Esophagus squamous epithelium (tissue), 5 donors: ENCODE measurements around the gene NFIC. TPM values are rescaled to one million over a fixed set of nuclear protein-coding genes. Genes with fewer than 3 reads are reported as not detected.
A peak's percentile ranks its signal among the peaks of the same experiment; 100 is the strongest.

ENCODE experiments used
- DNase-seq: peaks from one replicate; lab custom pipeline; 2025; lab: John Stamatoyannopoulos, UW
- H3K27ac ChIP-seq, 4 donors: fragments of 200-600 bp; sonication (generic); one replicate each; pipeline ENCODE4 v1.5.1; 2016 to 2019; ENCODE audit warnings: mild to moderate bottlenecking in 1 of 4
- H3K27me3 ChIP-seq, 4 donors: fragments of 200-600 bp; sonication (generic); 1 replicate in 3 of 4; 2 replicates in 1 of 4; pipeline versions ENCODE4 v1.5.1 to v1.6.0; 2017 to 2021; ENCODE audit warnings: antibody characterized with exemption in 1 of 4
- H3K36me3 ChIP-seq, 3 donors: fragments of 200-600 bp; sonication (generic); one replicate each; pipeline ENCODE4 v1.5.1; 2016 to 2019
- H3K4me1 ChIP-seq, 3 donors: fragments of 200-600 bp; sonication (generic); one replicate each; pipeline ENCODE4 v1.5.1; 2017 to 2019
- H3K4me3 ChIP-seq, 4 donors: fragments of 200-600 bp; sonication (generic); 1 replicate in 3 of 4; 2 replicates in 1 of 4; pipeline ENCODE4 v1.5.1; 2016 to 2019; ENCODE audit warnings: mild to moderate bottlenecking in 2 of 4, moderate library complexity in 1 of 4
- H3K9me3 ChIP-seq, 3 donors: fragments of 200-600 bp; sonication (generic); one replicate each; pipeline ENCODE4 v1.5.1; 2016 to 2019
- POLR2A ChIP-seq, 4 donors: fragments of 450-650 bp; IDR thresholded peaks; one replicate each; pipeline ENCODE4 v1.6.1; 2017; ENCODE audit warnings: antibody characterized with exemption in 4 of 4, mild to moderate bottlenecking in 4 of 4, moderate library complexity in 3 of 4
- WGBS, 2 donors: methylation state at CpG; one replicate each; pipeline ENCODE4 v1.1.5; 2018; 5-methylcytosine and 5-hydroxymethylcytosine counted together
- intact Hi-C: fragments of 100-400 bp; cut with DNase I; formaldehyde crosslinking; loops from one replicate; pipeline ENCODE4 v1.15.0; 2022
- total RNA-seq, 4 donors: library from RNA; depleted of rRNA; stranded (reverse); fragments of >200 nt; gene quantifications; one replicate each; pipeline ENCODE4 v1.1.0, GENCODE V29; 2016
- TF ChIP-seq, protein P1 (sequence below), 6 experiments: fragments of 450-650 bp in 4 of 6; fragments of 200-600 bp in 2 of 6; sonication (generic) in 2 of 6; IDR thresholded peaks; one replicate each; pipeline ENCODE4 v1.5.1; 2016 to 2019; ENCODE audit warnings: antibody characterized with exemption in 6 of 6, mild to moderate bottlenecking in 4 of 6, moderate library complexity in 4 of 6
- donor health status: DM: yes; HTN: yes; CAD: no.

The NFIC gene
- total RNA-seq, 4 donors from 2014 or later = 40.8 to 80.9 (median 61.0) TPM

DNA sequence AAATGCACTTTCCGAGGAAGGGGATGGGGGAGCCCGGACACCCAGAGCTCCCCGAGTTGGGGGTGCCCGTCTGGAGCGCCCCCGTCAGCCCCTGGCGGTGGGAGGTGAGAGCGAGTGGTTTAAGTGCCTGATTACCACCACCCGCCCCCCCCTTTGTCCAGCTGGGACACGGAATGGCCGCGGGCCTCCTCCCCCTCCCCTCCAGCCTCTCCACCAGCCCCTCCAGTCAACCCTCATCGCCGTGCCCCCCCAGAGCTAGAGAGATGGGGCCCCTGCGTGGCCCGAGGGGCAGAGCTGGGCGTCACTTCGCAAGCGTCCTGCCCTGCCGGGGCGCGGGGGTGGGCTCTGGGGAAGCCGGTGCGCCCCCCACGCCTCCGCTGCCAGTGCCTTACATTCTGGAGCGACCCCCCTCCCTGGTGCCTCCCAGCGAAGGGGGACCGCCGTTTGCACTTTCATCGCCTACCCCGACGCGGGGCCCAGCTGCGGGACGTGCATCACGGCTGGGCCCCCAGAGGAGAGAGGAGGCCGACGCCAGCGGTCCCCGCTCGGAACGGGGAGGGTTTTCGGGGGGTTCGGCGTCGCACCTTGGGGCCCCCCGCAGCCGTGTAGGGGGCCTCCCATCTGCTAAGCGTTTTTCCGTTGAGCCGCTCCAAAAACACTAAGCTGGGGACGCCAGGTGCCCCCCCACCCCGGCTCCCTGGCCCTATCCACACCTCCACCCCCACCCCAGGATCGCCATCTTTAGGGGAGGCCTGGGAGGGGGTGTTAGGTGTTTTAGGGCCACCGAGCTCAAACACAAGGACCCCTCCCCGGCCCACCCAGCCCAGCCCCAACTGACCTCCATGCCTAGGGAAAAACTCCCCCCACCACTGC is 97.6 kb downstream of the NFIC start:
- Histone ChIP-seq H3K27me3 (no peaks in the 10 kb centered on the region), H3K36me3 (peaks cover 17 to 63% (median 19%) of the 10 kb centered on the region in 3 donors), H3K27ac (peak overlapping the region in 3 of 4 donors; percentile 55 to 65 (median 60)), H3K4me1 (peaks cover 9 to 65% (median 19%) of the 10 kb centered on the region in 3 donors), H3K4me3 (no peak overlapping the region), H3K9me3 (no peaks in the 10 kb centered on the region)
- no peak for DNase-seq
- intact Hi-C loops = no loop called here
- TF ChIP-seq, protein P1, sequence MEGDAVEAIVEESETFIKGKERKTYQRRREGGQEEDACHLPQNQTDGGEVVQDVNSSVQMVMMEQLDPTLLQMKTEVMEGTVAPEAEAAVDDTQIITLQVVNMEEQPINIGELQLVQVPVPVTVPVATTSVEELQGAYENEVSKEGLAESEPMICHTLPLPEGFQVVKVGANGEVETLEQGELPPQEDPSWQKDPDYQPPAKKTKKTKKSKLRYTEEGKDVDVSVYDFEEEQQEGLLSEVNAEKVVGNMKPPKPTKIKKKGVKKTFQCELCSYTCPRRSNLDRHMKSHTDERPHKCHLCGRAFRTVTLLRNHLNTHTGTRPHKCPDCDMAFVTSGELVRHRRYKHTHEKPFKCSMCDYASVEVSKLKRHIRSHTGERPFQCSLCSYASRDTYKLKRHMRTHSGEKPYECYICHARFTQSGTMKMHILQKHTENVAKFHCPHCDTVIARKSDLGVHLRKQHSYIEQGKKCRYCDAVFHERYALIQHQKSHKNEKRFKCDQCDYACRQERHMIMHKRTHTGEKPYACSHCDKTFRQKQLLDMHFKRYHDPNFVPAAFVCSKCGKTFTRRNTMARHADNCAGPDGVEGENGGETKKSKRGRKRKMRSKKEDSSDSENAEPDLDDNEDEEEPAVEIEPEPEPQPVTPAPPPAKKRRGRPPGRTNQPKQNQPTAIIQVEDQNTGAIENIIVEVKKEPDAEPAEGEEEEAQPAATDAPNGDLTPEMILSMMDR (IDR thresholded peaks at IDR 0.05) = no peak
- TF ChIP-seq POLR2A (IDR thresholded peaks at IDR 0.05) = no peak
- WGBS, 2 donors = 87 to 92% methylated on average over 3 to 9 of the region's 57 CpGs

DNA sequence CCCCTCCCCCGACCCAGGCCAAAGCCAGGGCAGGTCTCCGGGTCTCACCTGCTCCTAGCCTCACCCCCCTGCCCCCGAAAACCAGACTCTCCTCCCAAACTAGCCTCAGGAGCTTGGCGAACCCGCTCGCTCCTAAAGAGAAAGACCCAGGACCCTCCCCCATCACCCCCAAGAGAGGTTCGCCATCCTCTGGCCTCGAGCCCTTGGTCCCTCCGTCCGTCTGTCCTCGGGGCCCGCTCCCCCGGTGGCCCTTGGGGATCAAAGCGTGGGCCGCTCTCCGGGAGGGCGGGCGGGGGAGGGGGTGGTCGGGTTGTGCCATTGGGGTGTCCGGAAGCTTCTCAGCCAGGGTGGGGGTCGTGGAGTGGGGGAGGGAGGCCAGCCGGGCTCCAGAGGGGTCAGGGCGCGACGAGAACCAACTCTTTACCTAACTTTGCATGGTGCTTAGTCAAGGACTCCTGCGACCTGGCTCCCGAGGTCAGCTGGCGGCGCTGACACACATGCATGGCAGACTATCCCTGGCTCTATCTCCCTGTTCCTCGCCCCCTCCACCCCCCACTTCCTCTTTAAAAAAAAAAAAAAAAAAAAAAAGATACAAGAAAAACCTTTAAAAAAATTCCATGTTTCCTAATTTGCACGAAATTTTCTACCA is 98.3 kb downstream of the NFIC start:
- no peak for DNase-seq
- Histone ChIP-seq H3K36me3 (peaks cover 17 to 56% (median 19%) of the 10 kb centered on the region in 3 donors), H3K27me3 (no peaks in the 10 kb centered on the region), H3K4me1 (peaks cover 3 to 65% (median 12%) of the 10 kb centered on the region in 3 donors), H3K27ac (peak overlapping the region in 3 of 4 donors; percentile 55 to 65 (median 60)), H3K4me3 (no peak overlapping the region), H3K9me3 (no peaks in the 10 kb centered on the region)
- 79 to 82% methylated on average over 6 to 12 of the region's 31 CpGs for WGBS, 2 donors
- no peak for TF ChIP-seq POLR2A (IDR thresholded peaks at IDR 0.05)
- TF ChIP-seq, protein P1 (IDR thresholded peaks at IDR 0.05) = no peak
- intact Hi-C loops = no loop called here

DNA sequence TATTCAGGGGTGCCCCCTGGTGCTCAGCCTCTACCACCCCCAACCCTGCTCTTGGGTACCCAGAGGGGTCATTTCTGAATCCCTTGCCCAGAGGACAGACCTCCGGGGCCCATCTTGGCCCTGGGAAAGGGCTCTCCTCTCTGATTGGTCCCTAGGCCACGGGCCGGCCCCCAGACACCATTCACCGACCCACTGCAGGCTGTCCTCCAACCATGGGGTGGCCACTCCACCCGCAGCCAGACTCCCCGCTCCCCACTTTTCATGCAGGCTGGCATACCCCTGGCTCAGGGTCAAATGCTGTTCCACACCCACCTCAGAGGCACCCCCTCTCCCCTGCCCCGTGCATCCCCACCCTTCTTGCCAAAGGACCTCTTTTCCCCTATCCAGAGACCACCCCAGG is 99.2 kb downstream of the NFIC start:
- no peaks in the 10 kb centered on the region for H3K9me3 ChIP-seq
- H3K4me1 ChIP-seq = peaks cover 0 to 58% (median 9%) of the 10 kb centered on the region in 3 donors
- peaks cover 17 to 47% (median 19%) of the 10 kb centered on the region in 3 donors for H3K36me3 ChIP-seq
- no peak overlapping the region for H3K4me3 ChIP-seq
- H3K27ac ChIP-seq = peak overlapping the region in 3 of 4 donors; percentile 59 to 65 (median 61)
- DNase-seq = no peak
- WGBS, 2 donors = 63 to 72% methylated on average over 4 to 6 of the region's 7 CpGs
- no peaks in the 10 kb centered on the region for H3K27me3 ChIP-seq
- TF ChIP-seq, protein P1 (IDR thresholded peaks at IDR 0.05) = no peak
- TF ChIP-seq POLR2A (IDR thresholded peaks at IDR 0.05) = no peak
- intact Hi-C loops = no loop called here

DNA sequence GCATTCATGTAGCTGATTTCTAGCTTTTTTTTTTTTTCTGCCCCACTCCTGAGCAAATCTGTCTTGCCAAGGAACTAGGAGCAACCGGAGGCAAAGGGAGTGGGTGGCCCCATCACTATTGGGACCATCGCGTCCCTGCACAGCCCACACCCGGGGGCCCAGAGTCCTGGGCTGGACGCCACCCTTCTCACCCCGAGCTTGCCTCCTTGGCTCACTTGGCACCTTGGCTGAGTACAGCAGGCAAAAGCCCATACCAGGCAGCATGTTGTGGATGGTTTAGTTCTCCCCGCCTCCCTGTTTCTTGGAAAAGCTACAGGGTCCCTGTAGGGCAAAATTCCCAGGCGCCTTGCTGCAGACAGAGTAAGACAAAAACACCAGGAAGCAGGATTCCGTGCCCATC is 100.3 kb downstream of the NFIC start:
- intact Hi-C loops = no loop called here
- no peaks in the 10 kb centered on the region for H3K9me3 ChIP-seq
- peaks cover 17 to 36% (median 19%) of the 10 kb centered on the region in 3 donors for H3K36me3 ChIP-seq
- H3K27me3 ChIP-seq = no peaks in the 10 kb centered on the region
- DNase-seq = no peak
- H3K27ac ChIP-seq = peak overlapping the region in 3 of 4 donors; percentile 59 to 65 (median 61)
- H3K4me3 ChIP-seq = no peak overlapping the region
- WGBS, 2 donors = 28 to 78% methylated on average over 3 to 6 of the region's 9 CpGs
- TF ChIP-seq, protein P1 (IDR thresholded peaks at IDR 0.05) = no peak
- no peak for TF ChIP-seq POLR2A (IDR thresholded peaks at IDR 0.05)
- H3K4me1 ChIP-seq = peaks cover 0 to 57% (median 9%) of the 10 kb centered on the region in 3 donors
